ENCODE results near the gene UMPS. TPM values are rescaled to one million over a fixed set of nuclear protein-coding genes. Genes with fewer than 3 reads are reported as not detected.
A peak's percentile ranks its signal among the peaks of the same experiment; 100 is the strongest.
"Not testable (repeated sequence)": the region's sequence is repeated elsewhere in the genome, so short reads cannot be mapped to it uniquely, and the experiment has no call there.

The UMPS gene
- total RNA-seq, 1 experiment from 2014 or later, result 56.7 TPM

DNA sequence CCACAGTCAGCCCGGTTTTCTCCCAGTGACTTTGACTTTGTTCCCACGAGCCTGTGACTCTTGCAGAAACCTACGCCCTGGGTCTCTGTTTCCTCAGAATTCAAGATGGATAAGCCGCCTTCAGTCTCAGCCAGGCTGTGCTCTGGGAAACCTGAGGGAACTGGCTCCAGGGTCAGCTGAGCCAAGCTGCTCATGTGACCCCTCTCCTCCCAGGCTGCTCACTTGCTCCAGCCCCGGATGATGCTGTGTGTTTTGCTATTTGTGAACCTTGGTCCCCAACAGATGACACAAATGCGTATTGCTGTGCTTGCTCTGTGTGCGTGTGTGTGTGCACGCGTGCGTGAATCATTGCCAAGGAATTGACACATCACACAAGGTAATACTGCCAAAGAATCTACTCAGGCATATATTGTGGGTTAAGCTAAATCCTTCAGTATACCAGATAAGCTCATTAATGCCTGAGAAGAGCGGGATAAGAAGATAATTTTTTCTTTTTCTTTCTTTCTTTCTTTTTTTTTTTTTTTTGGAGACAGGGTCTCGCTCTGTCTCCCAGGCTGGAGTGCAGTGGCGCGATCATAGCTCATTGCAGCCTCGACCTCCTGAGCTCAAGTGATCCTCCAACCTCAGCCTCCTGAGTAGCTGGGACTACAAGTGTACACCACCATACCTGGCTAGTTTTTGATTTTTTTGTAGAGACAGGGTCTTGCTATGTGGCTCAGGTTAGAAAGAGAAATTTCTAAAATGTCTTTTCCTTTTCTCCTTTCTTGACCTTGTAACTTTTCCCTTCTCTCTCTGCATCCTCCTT is 29.2 kb upstream of the UMPS start:
- DNase-seq, result no peak
- Histone ChIP-seq H3K4me3 (no peak overlapping the region), H3K36me3 (no peaks in the 10 kb centered on the region), H3K9me3 (no peaks in the 10 kb centered on the region), H3K27me3 (no peaks in the 10 kb centered on the region; the same call in 1 of the 2 replicates)

- Histone ChIP-seq H3K36me3 (no peaks in the 10 kb centered on the region), H3K9me3 (no peaks in the 10 kb centered on the region), H3K27me3 (no peaks in the 10 kb centered on the region), H3K4me3 (no peak overlapping the region)
- no peak for DNase-seq
Observed at GRCh38 chr3:124701687-124702086, 28.6 kb upstream of the UMPS start.

- Histone ChIP-seq H3K36me3 (no peaks in the 10 kb centered on the region), H3K4me3 (no peak overlapping the region), H3K9me3 (no peaks in the 10 kb centered on the region), H3K27me3 (no peaks in the 10 kb centered on the region)
- DNase-seq, result no peak
Observed at GRCh38 chr3:124702950-124703349, 27.3 kb upstream of the UMPS start.

DNA sequence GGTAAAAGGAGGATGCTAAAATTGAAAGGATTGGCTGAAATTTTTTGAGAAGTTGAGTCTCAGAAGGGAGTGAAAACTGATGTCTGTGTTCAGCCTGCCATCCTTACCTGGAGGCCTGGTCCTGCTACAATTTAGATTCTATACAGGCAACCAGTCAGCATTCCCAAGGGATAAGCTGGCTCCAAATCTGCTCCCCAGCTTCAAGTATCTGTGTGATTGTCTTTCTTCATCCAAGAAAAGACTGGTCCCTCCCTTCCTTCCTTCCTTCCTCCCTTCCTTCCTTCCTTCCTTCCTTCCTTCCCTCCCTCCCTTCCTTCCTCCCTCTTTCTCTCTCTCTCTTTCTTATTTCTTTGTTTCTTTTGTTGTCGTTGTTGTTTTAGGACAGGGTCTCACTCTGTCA is 24.7 kb upstream of the UMPS start:
- no peaks in the 10 kb centered on the region for H3K36me3 ChIP-seq
- DNase-seq, result no peak
- peaks cover 12% of the 10 kb centered on the region for H3K27me3 ChIP-seq
- no peak overlapping the region for H3K4me3 ChIP-seq
- H3K9me3 ChIP-seq, result no peaks in the 10 kb centered on the region

GRCh38 chr3:124707223-124707622 is 23.0 kb upstream of the UMPS start:
- not testable (repeated sequence) for H3K36me3 ChIP-seq, H3K4me3 ChIP-seq, DNase-seq, H3K9me3 ChIP-seq
- peaks cover 18% of the 10 kb centered on the region for H3K27me3 ChIP-seq

DNA sequence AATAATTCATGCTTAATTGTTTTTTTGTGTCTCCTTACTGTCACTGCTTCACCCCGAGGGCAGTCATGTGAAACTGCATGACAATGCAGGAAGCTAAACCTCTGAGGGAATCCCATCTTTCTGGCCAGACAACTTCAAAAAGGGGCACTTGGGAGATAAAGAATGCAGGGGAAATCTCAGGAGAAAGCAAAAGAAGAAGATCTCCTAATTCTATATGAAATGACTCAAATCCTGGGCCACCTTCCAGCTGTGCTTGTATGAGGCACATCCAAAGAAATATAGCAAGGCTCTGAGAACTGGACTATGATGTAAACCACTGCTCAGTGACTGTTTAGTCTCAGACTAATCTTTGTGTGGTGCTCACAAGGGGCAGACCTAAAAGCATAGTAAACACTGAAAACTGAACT is 22.6 kb upstream of the UMPS start:
- Histone ChIP-seq H3K36me3 (no peaks in the 10 kb centered on the region), H3K27me3 (peaks cover 18% of the 10 kb centered on the region), H3K4me3 (no peak overlapping the region), H3K9me3 (no peaks in the 10 kb centered on the region)
- DNase-seq, result peak; percentile 77

DNA sequence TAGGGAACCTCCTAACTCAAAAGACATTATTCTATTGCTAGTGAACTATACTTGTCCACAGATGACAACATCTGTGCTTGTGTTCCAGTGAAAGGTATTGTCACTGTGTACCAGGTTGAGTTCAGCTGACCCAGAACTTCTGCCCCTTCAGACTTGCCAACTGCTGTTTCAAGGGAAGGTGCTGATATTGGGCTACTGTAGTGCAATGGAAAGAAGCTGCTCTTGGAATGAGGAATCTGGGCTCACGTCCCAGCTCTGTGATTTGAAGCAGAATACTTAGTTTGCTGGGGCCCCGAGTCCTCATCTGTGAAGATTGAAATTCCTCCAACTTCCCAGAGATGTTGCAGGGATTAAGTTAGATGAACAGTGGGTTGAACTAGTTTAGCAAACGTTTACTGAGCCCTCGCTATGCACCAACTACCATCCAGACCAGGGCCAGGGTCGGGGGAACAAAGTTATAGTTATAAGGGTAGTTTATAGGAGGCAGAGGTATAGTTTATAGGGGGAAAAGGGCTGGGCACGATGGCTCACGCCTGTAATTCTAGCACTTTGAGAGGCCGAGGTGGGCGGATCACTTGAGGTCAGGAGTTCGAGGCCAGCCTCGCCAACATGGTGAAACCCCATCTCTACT is 15.9 kb upstream of the UMPS start:
- H3K27me3 ChIP-seq, result peaks cover 23% of the 10 kb centered on the region
- H3K36me3 ChIP-seq, result no peaks in the 10 kb centered on the region
- no peak for DNase-seq
- H3K9me3 ChIP-seq, result no peaks in the 10 kb centered on the region
- H3K4me3 ChIP-seq, result no peak overlapping the region

DNA sequence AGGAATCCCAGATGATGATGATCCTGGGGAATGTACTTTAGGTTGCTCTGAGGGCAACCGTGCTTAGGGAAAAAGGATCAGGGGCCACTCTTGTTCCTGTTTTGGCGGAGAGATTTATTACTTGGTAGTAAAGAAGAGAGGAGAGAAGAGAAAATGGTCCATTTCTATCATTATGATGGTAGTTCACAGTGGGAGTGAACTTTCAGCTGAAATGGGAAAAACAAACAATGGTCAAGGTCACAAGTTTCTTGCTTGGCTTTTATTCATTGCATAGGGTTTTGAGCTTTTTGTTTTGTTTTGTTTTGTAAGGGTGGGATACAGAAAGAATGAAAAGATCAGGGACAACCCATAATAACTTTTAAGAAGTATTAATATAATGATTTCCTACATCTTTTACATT is 7.7 kb upstream of the UMPS start:
- DNase-seq, result no peak
- Histone ChIP-seq H3K36me3 (no peaks in the 10 kb centered on the region), H3K27me3 (peaks cover 21% of the 10 kb centered on the region), H3K4me3 (no peak overlapping the region), H3K9me3 (no peaks in the 10 kb centered on the region)

- no peaks in the 10 kb centered on the region for H3K9me3 ChIP-seq
- H3K4me3 ChIP-seq, result peak overlapping the region; percentile 78
- H3K27me3 ChIP-seq, result peaks cover 2% of the 10 kb centered on the region
- no peak for DNase-seq
- H3K36me3 ChIP-seq, result peaks cover 27% of the 10 kb centered on the region
Observed at GRCh38 chr3:124730941-124731297, 667 bp downstream of the UMPS start.

DNA sequence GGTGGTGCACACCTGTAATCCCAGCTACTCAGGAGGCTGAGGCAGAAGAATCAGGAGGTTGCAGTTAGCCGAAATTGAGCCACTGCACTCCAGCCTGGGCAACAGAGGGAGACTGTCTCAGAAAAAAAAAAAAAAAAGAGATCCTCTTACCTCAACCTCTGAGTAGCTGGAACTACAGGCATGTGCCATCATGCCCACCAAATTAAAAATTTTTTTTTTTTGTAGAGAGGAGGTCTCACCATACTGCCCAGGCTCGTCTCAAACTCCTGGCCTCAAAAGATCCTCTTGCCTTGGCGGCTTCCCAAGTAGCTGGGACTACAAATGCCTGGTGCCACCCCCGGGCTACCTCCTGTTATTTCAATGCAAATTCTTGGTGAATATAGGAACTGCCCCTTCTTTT is 1.5 kb downstream of the UMPS start:
- peak overlapping the region; percentile 78 for H3K4me3 ChIP-seq
- H3K36me3 ChIP-seq, result peaks cover 36% of the 10 kb centered on the region
- DNase-seq, result no peak
- no peaks in the 10 kb centered on the region for H3K27me3 ChIP-seq
- H3K9me3 ChIP-seq, result no peaks in the 10 kb centered on the region

DNA sequence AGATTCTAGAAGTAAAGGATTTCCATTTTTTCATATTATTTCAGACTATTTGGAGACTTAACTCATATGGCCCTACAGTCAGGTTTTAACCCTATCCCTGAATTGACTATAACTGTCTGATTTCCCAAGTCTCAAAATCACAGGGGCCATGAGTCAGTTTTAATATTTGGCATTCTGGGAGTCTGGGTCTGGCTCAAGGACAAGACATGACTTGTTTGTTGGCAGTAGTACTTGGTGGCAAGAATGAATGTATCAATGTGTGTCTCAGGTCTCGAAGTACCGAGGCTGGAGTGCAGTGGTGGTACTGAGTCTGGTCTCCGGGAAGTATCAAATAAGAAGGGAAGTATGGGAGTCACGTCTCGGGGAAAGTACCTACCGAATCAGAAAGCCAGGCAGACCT is 10.8 kb downstream of the UMPS start:
- DNase-seq, result peak; percentile 49
- H3K27me3 ChIP-seq, result no peaks in the 10 kb centered on the region
- no peaks in the 10 kb centered on the region for H3K9me3 ChIP-seq
- no peak overlapping the region for H3K4me3 ChIP-seq
- peaks cover 91% of the 10 kb centered on the region for H3K36me3 ChIP-seq

GRCh38 chr3:124745756-124746155 is 15.5 kb downstream of the UMPS start:
- no peak overlapping the region for H3K4me3 ChIP-seq
- H3K36me3 ChIP-seq, result peaks cover 51% of the 10 kb centered on the region
- no peak for DNase-seq
- H3K27me3 ChIP-seq, result no peaks in the 10 kb centered on the region
- no peaks in the 10 kb centered on the region for H3K9me3 ChIP-seq

DNA sequence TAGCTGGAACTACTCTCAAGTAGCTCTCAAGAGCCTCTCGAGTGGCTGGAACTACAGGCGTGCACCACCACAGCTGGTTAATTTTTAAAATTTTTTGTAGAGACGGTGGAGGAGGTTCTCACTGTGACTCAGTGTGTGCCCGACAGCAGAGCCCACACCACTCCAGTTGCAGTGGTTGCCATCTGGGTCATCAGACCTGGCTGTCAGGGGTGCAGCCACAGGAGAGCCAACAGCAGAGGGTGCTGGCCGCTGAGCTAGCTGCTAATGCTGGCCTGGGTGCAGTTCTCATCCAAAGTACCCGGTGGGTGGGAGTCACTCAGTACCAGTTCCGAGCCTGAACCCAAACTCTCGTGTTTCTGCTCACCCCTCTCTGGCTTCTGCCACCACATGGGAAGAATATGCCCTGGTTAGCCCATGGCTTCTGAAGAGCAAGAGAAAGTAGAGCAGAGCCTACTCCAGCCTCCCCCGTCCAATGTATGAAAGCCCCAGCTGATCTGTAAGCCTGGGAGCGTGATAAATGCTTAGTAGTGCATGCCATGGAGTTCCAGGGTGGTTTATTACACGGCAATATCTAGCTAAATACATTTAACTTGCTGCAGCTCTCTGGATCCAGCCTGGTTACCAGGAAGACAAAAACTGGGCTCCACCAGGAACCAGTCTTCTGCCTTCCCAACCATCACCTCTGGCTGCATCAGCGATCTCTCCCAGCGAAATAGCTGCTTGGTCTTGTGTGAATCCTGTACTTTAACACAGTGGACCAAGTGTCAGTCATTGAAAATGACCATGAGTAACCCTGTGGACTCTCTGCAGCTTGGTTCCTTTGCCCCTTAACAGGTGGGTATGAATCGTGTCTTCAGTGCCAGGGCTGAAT is 17.1 kb downstream of the UMPS start:
- no peak for DNase-seq
- no peak overlapping the region for H3K4me3 ChIP-seq
- H3K9me3 ChIP-seq, result no peaks in the 10 kb centered on the region
- no peaks in the 10 kb centered on the region for H3K27me3 ChIP-seq
- H3K36me3 ChIP-seq, result peaks cover 38% of the 10 kb centered on the region

- Histone ChIP-seq H3K36me3 (peaks cover 28% of the 10 kb centered on the region), H3K4me3 (no peak overlapping the region), H3K9me3 (no peaks in the 10 kb centered on the region), H3K27me3 (no peaks in the 10 kb centered on the region)
- no peak for DNase-seq
Observed at GRCh38 chr3:124748560-124749198, 18.4 kb downstream of the UMPS start.

DNA sequence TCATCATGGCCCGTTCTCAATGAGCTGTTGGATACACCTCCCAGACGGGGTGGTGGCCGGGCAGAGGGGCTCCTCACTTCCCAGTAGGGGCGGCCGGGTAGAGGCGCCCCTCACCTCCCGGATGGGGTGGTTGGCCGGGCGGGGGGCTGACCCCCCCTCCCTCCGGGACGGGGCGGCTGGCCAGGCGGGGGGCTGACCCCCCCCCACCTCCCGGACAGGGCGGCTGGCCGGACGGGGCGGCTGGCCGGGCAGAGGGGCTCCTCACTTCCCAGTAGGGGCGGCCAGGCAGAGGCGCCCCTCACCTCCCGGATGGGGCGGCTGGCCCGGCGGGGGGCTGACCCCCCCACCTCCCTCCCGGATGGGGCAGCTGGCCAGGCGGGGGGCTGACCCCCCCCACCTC is 19.6 kb downstream of the UMPS start:
- not testable (repeated sequence) for H3K4me3 ChIP-seq, H3K27me3 ChIP-seq, DNase-seq, H3K9me3 ChIP-seq
- H3K36me3 ChIP-seq, result peaks cover 16% of the 10 kb centered on the region

DNA sequence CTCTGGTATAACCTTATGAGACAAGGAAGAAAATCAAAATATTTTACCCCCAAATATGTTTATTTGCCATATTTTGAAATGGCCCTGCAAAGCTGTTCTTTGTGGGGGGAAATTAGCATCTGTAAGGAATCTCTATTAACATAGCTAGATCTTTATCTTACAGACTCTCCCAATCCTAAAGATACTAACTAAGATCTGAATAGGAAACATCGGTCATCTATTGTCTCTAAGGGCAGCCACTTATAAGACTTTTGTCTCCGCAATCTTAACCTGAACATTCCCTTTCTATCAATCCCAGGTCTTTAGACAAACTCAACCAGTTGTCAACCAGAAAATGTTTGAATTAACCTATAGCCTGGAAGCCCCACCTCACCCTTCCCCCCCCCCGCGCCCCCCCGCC is 21.2 kb downstream of the UMPS start:
- Histone ChIP-seq H3K9me3 (no peaks in the 10 kb centered on the region), H3K27me3 (no peaks in the 10 kb centered on the region), H3K36me3 (peaks cover 3% of the 10 kb centered on the region; the same call in 1 of the 2 replicates), H3K4me3 (no peak overlapping the region)
- DNase-seq, result no peak

GRCh38 chr3:124752051-124752450 is 21.8 kb downstream of the UMPS start:
- H3K36me3 ChIP-seq, result no peaks in the 10 kb centered on the region; the same call in 1 of the 2 replicates
- DNase-seq, result no peak
- no peaks in the 10 kb centered on the region for H3K27me3 ChIP-seq
- no peak overlapping the region for H3K4me3 ChIP-seq
- H3K9me3 ChIP-seq, result no peaks in the 10 kb centered on the region
